GM10266 (cell line): ENCODE data around the gene PDSS2.
"Not testable (repeated sequence)": the region's sequence is repeated elsewhere in the genome, so short reads cannot be mapped to it uniquely, and the experiment has no call there.

ENCODE experiments used
- DNase-seq: peaks from one replicate; pipeline ENCODE4 v3.0.0; 2012; ENCODE audit errors: extremely low spot score
- CTCF ChIP-seq: IDR thresholded peaks from 2 replicates; pipeline ENCODE4 v1.5.1; 2012; ENCODE audit warnings: mild to moderate bottlenecking, low read depth; ENCODE audit not compliant: control insufficient read depth, insufficient read depth; ENCODE audit errors: missing control alignments

Gene PDSS2

GRCh38 chr6:107434812-107435211, 24.6 kb downstream of the PDSS2 start:
- no peak for TF ChIP-seq CTCF
- DNase-seq, result no peak

- DNase-seq, result not testable (repeated sequence)
Measured at GRCh38 chr6:107425951-107426350, 33.4 kb downstream of the PDSS2 start.

GRCh38 chr6:107423474-107423990, 35.8 kb downstream of the PDSS2 start:
- DNase-seq, result no peak
- TF ChIP-seq CTCF, result no peak

GRCh38 chr6:107421696-107422256, 37.6 kb downstream of the PDSS2 start:
- DNase-seq, result no peak
- no peak for TF ChIP-seq CTCF

- DNase-seq, result no peak
Measured at GRCh38 chr6:107419733-107420132, 39.6 kb downstream of the PDSS2 start.

GRCh38 chr6:107418118-107418517, 41.2 kb downstream of the PDSS2 start:
- peak; percentile 35 for TF ChIP-seq CTCF

More at GRCh38 chr6:107419733-107420132, 39.6 kb downstream of the PDSS2 start:
- no peak for TF ChIP-seq CTCF

GRCh38 chr6:107416145-107416544, 43.2 kb downstream of the PDSS2 start:
- DNase-seq, result no peak
- TF ChIP-seq CTCF, result no peak

More at GRCh38 chr6:107418118-107418517, 41.2 kb downstream of the PDSS2 start:
- DNase-seq, result no peak
